ENCODE measurements around the gene ARHGAP26.

- no peak for TF ChIP-seq POLR2AphosphoS5 (IDR thresholded peaks at IDR 0.05)
- TF ChIP-seq CTCF (IDR thresholded peaks at IDR 0.05) = no peak
- TF ChIP-seq POLR2A (IDR thresholded peaks at IDR 0.05) = no peak
- TF ChIP-seq EP300 (IDR thresholded peaks at IDR 0.05; ENCODE audit: low read depth) = no peak
These were observed 260.2 kb downstream of the ARHGAP26 start for GRCh38 chr5:143030349-143030748.
